ENCODE results near the gene ASB18.

Gene ASB18

GRCh38 chr2:236160366-236161081 is 103.7 kb downstream of the ASB18 start:
- Histone ChIP-seq H3K9me2 (replicated peaks; ENCODE audit: control insufficient read depth, low read length) (no peaks in the 10 kb centered on the region), H3K36me3 (ENCODE audit: control insufficient read depth, low read length) (no peaks in the 10 kb centered on the region), H3K4me3 (ENCODE audit: low read length) (no peak overlapping the region), H3K9me3 (ENCODE audit: control insufficient read depth, insufficient read depth, low read length) (no peaks in the 10 kb centered on the region), H3K27ac (ENCODE audit: low read depth, low read length) (no peak overlapping the region), H3K4me2 (ENCODE audit: low read length) (no peak overlapping the region), H3K4me1 (ENCODE audit: control insufficient read depth, low read length) (no peaks in the 10 kb centered on the region), H3K79me2 (ENCODE audit: control insufficient read depth, low read length) (no peaks in the 10 kb centered on the region), H3F3A (ENCODE audit: control insufficient read depth, insufficient read depth) (no peaks in the 10 kb centered on the region), H4K20me1 (ENCODE audit: control insufficient read depth, insufficient read depth, low read depth, low read length) (no peaks in the 10 kb centered on the region), H3K27me3 (ENCODE audit: control insufficient read depth, low read length) (no peaks in the 10 kb centered on the region)
- TF ChIP-seq CTCF (IDR thresholded peaks at IDR 0.05; ENCODE audit: low read depth, low read length, poor library complexity, severe bottlenecking) (no peak), EZH2phosphoT487 (IDR thresholded peaks at IDR 0.05; ENCODE audit: borderline replicate concordance, low read length) (no peak)

GRCh38 chr2:236159778-236160170 is 104.4 kb downstream of the ASB18 start:
- TF ChIP-seq CTCF (IDR thresholded peaks at IDR 0.05; ENCODE audit: low read depth, low read length, poor library complexity, severe bottlenecking) (no peak), EZH2phosphoT487 (IDR thresholded peaks at IDR 0.05; ENCODE audit: borderline replicate concordance, low read length) (no peak)
- H4K20me1 ChIP-seq (ENCODE audit: control insufficient read depth, insufficient read depth, low read depth, low read length) = no peaks in the 10 kb centered on the region
- H3F3A ChIP-seq (ENCODE audit: control insufficient read depth, insufficient read depth) = no peaks in the 10 kb centered on the region
- H3K27me3 ChIP-seq (ENCODE audit: control insufficient read depth, low read length) = no peaks in the 10 kb centered on the region
- H3K79me2 ChIP-seq (ENCODE audit: control insufficient read depth, low read length) = no peaks in the 10 kb centered on the region
- no peak overlapping the region for H3K4me3 ChIP-seq (ENCODE audit: low read length)
- no peaks in the 10 kb centered on the region for H3K4me1 ChIP-seq (ENCODE audit: control insufficient read depth, low read length)
- H3K27ac ChIP-seq (ENCODE audit: low read depth, low read length) = no peak overlapping the region
- no peaks in the 10 kb centered on the region for H3K36me3 ChIP-seq (ENCODE audit: control insufficient read depth, low read length)
- no peaks in the 10 kb centered on the region for H3K9me2 ChIP-seq (replicated peaks; ENCODE audit: control insufficient read depth, low read length)
- no peak overlapping the region for H3K4me2 ChIP-seq (ENCODE audit: low read length)
- no peaks in the 10 kb centered on the region for H3K9me3 ChIP-seq (ENCODE audit: control insufficient read depth, insufficient read depth, low read length)

- Histone ChIP-seq H3K27me3 (ENCODE audit: control insufficient read depth, low read length) (no peaks in the 10 kb centered on the region), H3K27ac (ENCODE audit: low read depth, low read length) (no peak overlapping the region), H3K36me3 (ENCODE audit: control insufficient read depth, low read length) (no peaks in the 10 kb centered on the region), H3F3A (ENCODE audit: control insufficient read depth, insufficient read depth) (no peaks in the 10 kb centered on the region), H3K4me2 (ENCODE audit: low read length) (no peak overlapping the region), H3K79me2 (ENCODE audit: control insufficient read depth, low read length) (no peaks in the 10 kb centered on the region), H3K4me3 (ENCODE audit: low read length) (no peak overlapping the region), H3K9me3 (ENCODE audit: control insufficient read depth, insufficient read depth, low read length) (no peaks in the 10 kb centered on the region), H3K9me2 (replicated peaks; ENCODE audit: control insufficient read depth, low read length) (no peaks in the 10 kb centered on the region), H3K4me1 (ENCODE audit: control insufficient read depth, low read length) (no peaks in the 10 kb centered on the region), H4K20me1 (ENCODE audit: control insufficient read depth, insufficient read depth, low read depth, low read length) (no peaks in the 10 kb centered on the region)
- TF ChIP-seq CTCF (IDR thresholded peaks at IDR 0.05; ENCODE audit: low read depth, low read length, poor library complexity, severe bottlenecking) = no peak
- no peak for TF ChIP-seq EZH2phosphoT487 (IDR thresholded peaks at IDR 0.05; ENCODE audit: borderline replicate concordance, low read length)
These were observed 105.0 kb downstream of the ASB18 start for GRCh38 chr2:236158969-236159777.
